Breast epithelium (tissue), 4 donors: Measurements from ENCODE around the gene R3HDML. TPM values are rescaled to one million over a fixed set of nuclear protein-coding genes. Genes with fewer than 3 reads are reported as not detected.

ENCODE experiments used
- DNase-seq, 2 donors: peaks; one replicate each; pipeline ENCODE4 v3.0.0-alpha.2; 2019; ENCODE audit warnings: low spot score in 2 of 2
- H3K27ac ChIP-seq, 2 donors: fragments of 200-600 bp; sonication (generic) in 1 of 2; one replicate each; pipeline ENCODE4 v1.5.1; 2016 to 2019; ENCODE audit warnings: mild to moderate bottlenecking in 1 of 2
- H3K27me3 ChIP-seq, 2 donors: fragments of 200-600 bp; sonication (generic) in 1 of 2; one replicate each; pipeline versions ENCODE4 v1.5.1 to v1.6.0; 2017 to 2019; ENCODE audit warnings: control low read depth in 1 of 2, mild to moderate bottlenecking in 1 of 2
- H3K36me3 ChIP-seq: fragments of 200-600 bp; one replicate; pipeline ENCODE4 v1.5.1; 2019
- H3K4me1 ChIP-seq, 2 donors: fragments of 200-600 bp; sonication (generic); one replicate each; pipeline ENCODE4 v1.5.1; 2016 to 2019; ENCODE audit warnings: control low read depth in 1 of 2
- H3K4me3 ChIP-seq, 3 donors: fragments of 200-600 bp; sonication (generic); 1 replicate in 2 of 3; 2 replicates in 1 of 3; pipeline ENCODE4 v1.5.1; 2016 to 2019; ENCODE audit warnings: mild to moderate bottlenecking in 3 of 3, moderate library complexity in 2 of 3
- H3K9me3 ChIP-seq, 2 donors: fragments of 200-600 bp; sonication (generic) in 1 of 2; one replicate each; pipeline ENCODE4 v1.5.1; 2016 to 2019; ENCODE audit warnings: control low read depth in 1 of 2
- CTCF ChIP-seq, 3 donors: fragments of 450-650 bp; IDR thresholded peaks; one replicate each; pipeline ENCODE4 v1.5.1; 2016 to 2017; ENCODE audit warnings: antibody characterized with exemption in 3 of 3, mild to moderate bottlenecking in 3 of 3, moderate library complexity in 3 of 3
- POLR2A ChIP-seq: fragments of 450-650 bp; IDR thresholded peaks from one replicate; pipeline ENCODE4 v1.6.1; 2016; ENCODE audit warnings: antibody characterized with exemption, mild to moderate bottlenecking, moderate library complexity
- POLR2AphosphoS5 ChIP-seq, 3 donors: sonication (generic); formaldehyde crosslinking; IDR thresholded peaks; one replicate each; pipeline ENCODE4 v1.6.1; 2017; ENCODE audit warnings: antibody characterized with exemption in 3 of 3
- intact Hi-C: fragments of 100-400 bp; cut with DNase I; formaldehyde crosslinking; loops from one replicate; pipeline ENCODE4 v1.15.1; 2023; ENCODE audit warnings: low total_unique reads
- total RNA-seq, 3 donors: library from RNA; depleted of rRNA; stranded (reverse); fragments of >200 nt; gene quantifications; one replicate each; pipeline ENCODE4 v1.1.0, GENCODE V29; 2016

R3HDML gene
- total RNA-seq, 3 donors from 2014 or later: not detected

- Histone ChIP-seq H3K27ac (no peak overlapping the region), H3K4me3 (no peak overlapping the region), H3K9me3 (no peaks in the 10 kb centered on the region), H3K27me3 (no peaks in the 10 kb centered on the region), H3K36me3 (no peaks in the 10 kb centered on the region), H3K4me1 (no peaks in the 10 kb centered on the region)
- no peak for TF ChIP-seq POLR2A
- no peak for TF ChIP-seq POLR2AphosphoS5 (IDR thresholded peaks at IDR 0.05)
- TF ChIP-seq CTCF (IDR thresholded peaks at IDR 0.05): no peak
- intact Hi-C loops: no loop called here
- no peak for DNase-seq
Measured at GRCh38 chr20:44370639-44371218, 33.9 kb downstream of the R3HDML start.

- DNase-seq: no peak
- Histone ChIP-seq H3K27ac (no peak overlapping the region), H3K4me1 (no peaks in the 10 kb centered on the region), H3K27me3 (peaks cover 0 to 4% of the 10 kb centered on the region in 2 donors), H3K36me3 (no peaks in the 10 kb centered on the region), H3K9me3 (no peaks in the 10 kb centered on the region), H3K4me3 (no peak overlapping the region)
- TF ChIP-seq POLR2A: no peak
- TF ChIP-seq POLR2AphosphoS5 (IDR thresholded peaks at IDR 0.05): no peak
- TF ChIP-seq CTCF (IDR thresholded peaks at IDR 0.05): no peak
- intact Hi-C loops: no loop called here
Measured at GRCh38 chr20:44382641-44383040, 45.8 kb downstream of the R3HDML start.

GRCh38 chr20:44384423-44385027 is 47.7 kb downstream of the R3HDML start:
- H3K4me1 ChIP-seq: peaks cover 0 to 6% of the 10 kb centered on the region in 2 donors
- no peaks in the 10 kb centered on the region for H3K36me3 ChIP-seq
- intact Hi-C loops: loop anchor here (5.0 kb wide), 1 partner anchor 228 kb away; no protein-coding TSS in a partner anchor
- TF ChIP-seq POLR2A: no peak
- peak; percentile 63 to 75 (median 68) for TF ChIP-seq CTCF (IDR thresholded peaks at IDR 0.05)
- no peak for TF ChIP-seq POLR2AphosphoS5 (IDR thresholded peaks at IDR 0.05)
- H3K27me3 ChIP-seq: peaks cover 0 to 18% of the 10 kb centered on the region in 2 donors
- DNase-seq: peak; percentile 72 to 80
- H3K9me3 ChIP-seq: no peaks in the 10 kb centered on the region
- H3K4me3 ChIP-seq: no peak overlapping the region
- no peak overlapping the region for H3K27ac ChIP-seq

GRCh38 chr20:44388466-44389023 is 51.7 kb downstream of the R3HDML start:
- DNase-seq: no peak
- Histone ChIP-seq H3K4me1 (peaks cover 0 to 6% of the 10 kb centered on the region in 2 donors), H3K4me3 (peak overlapping the region in 1 of 3 donors; percentile 29), H3K27ac (no peak overlapping the region), H3K27me3 (peaks cover 0 to 18% of the 10 kb centered on the region in 2 donors), H3K36me3 (no peaks in the 10 kb centered on the region), H3K9me3 (no peaks in the 10 kb centered on the region)
- intact Hi-C loops: loop anchor here (5.0 kb wide), 1 partner anchor 224 kb away; no protein-coding TSS in a partner anchor
- TF ChIP-seq POLR2AphosphoS5 (IDR thresholded peaks at IDR 0.05) (peak in 1 of 3 donors; percentile 21), CTCF (IDR thresholded peaks at IDR 0.05) (peak in 2 of 3 donors; percentile 42 to 70), POLR2A (no peak)

- no peak for DNase-seq
- peaks cover 0 to 6% of the 10 kb centered on the region in 2 donors for H3K4me1 ChIP-seq
- no peak overlapping the region for H3K4me3 ChIP-seq
- intact Hi-C loops: loop anchor here (5.0 kb wide), 1 partner anchor 222 kb away; no protein-coding TSS in a partner anchor
- no peak overlapping the region for H3K27ac ChIP-seq
- no peaks in the 10 kb centered on the region for H3K9me3 ChIP-seq
- H3K27me3 ChIP-seq: peaks cover 0 to 18% of the 10 kb centered on the region in 2 donors
- H3K36me3 ChIP-seq: no peaks in the 10 kb centered on the region
- TF ChIP-seq POLR2AphosphoS5 (IDR thresholded peaks at IDR 0.05) (no peak), POLR2A (no peak), CTCF (IDR thresholded peaks at IDR 0.05) (no peak)
Measured at GRCh38 chr20:44389871-44390270, 53.0 kb downstream of the R3HDML start.
